SU-DHL-6 (cell line): ENCODE data around the gene USF1.
"Not testable (repeated sequence)": the region's sequence is repeated elsewhere in the genome, so short reads cannot be mapped to it uniquely, and the experiment has no call there.

ENCODE experiments used
- H2AFZ ChIP-seq: fragments of 200-600 bp; sonication (generic); 2 replicates; pipeline ENCODE4 v1.6.1; 2014; ENCODE audit warnings: low read depth, mild to moderate bottlenecking, moderate library complexity, mixed read lengths, antibody characterized with exemption, low read length; ENCODE audit not compliant: severe bottlenecking
- H3F3A ChIP-seq: fragments of 200-600 bp; shearing (Covaris generic); 2 replicates; pipeline ENCODE4 v1.6.0; 2016; ENCODE audit warnings: antibody characterized with exemption, mild to moderate bottlenecking; ENCODE audit not compliant: insufficient read depth
- H3K27ac ChIP-seq: fragments of 200-600 bp; sonication (generic); 2 replicates; pipeline ENCODE4 v1.5.1; 2016; ENCODE audit warnings: low read depth, mild to moderate bottlenecking, low read length, moderate library complexity, mixed read lengths
- H3K27me3 ChIP-seq: fragments of 200-600 bp; sonication (generic), shearing (Covaris generic); 2 replicates; pipeline ENCODE4 v1.6.0; 2014; ENCODE audit warnings: mild to moderate bottlenecking, low read length
- H3K36me3 ChIP-seq: fragments of 200-600 bp; sonication (generic); 2 replicates; pipeline ENCODE4 v1.6.1; 2014; ENCODE audit warnings: mild to moderate bottlenecking, low read length, mixed read lengths
- H3K4me2 ChIP-seq: fragments of 300-600, 200-600 bp; shearing (Covaris generic), sonication (generic); 2 replicates; pipeline ENCODE4 v1.6.0; 2014; ENCODE audit warnings: low read length, low read depth, mild to moderate bottlenecking; ENCODE audit not compliant: poor library complexity, severe bottlenecking
- H3K4me3 ChIP-seq: fragments of 200-600 bp; sonication (generic); 2 replicates; pipeline ENCODE4 v1.5.1; 2014; ENCODE audit warnings: antibody characterized with exemption, low read length, mild to moderate bottlenecking, mixed read lengths; ENCODE audit not compliant: insufficient read depth, poor library complexity, severe bottlenecking
- H3K79me2 ChIP-seq: fragments of 200-600 bp; sonication (generic); 2 replicates; pipeline ENCODE4 v1.6.1; 2014; ENCODE audit warnings: mild to moderate bottlenecking, low read length, moderate library complexity; ENCODE audit not compliant: insufficient read depth
- H3K9ac ChIP-seq: fragments of 200-600 bp; sonication (generic); 2 replicates; pipeline ENCODE4 v1.7.0; 2014; ENCODE audit warnings: mild to moderate bottlenecking, low read length
- H3K9me2 ChIP-seq: fragments of 200-600 bp; sonication (generic); replicated peaks from 2 replicates; pipeline ENCODE4 v1.6.1; 2014; ENCODE audit warnings: low read length; ENCODE audit not compliant: insufficient read depth
- H3K9me3 ChIP-seq: fragments of 200-600 bp; sonication (generic); 2 replicates; pipeline ENCODE4 v1.6.1; 2014; ENCODE audit warnings: low read length, mixed read lengths; ENCODE audit not compliant: insufficient read depth
- H4K20me1 ChIP-seq: fragments of 200-600 bp; sonication (generic); 2 replicates; pipeline ENCODE4 v1.6.1; 2014; ENCODE audit warnings: low read depth, mild to moderate bottlenecking, antibody characterized with exemption, low read length, moderate library complexity, mixed read lengths
- CTCF ChIP-seq: fragments of 200-600 bp; sonication (generic); IDR thresholded peaks from one replicate; pipeline ENCODE4 v1.5.1; 2017; ENCODE audit warnings: antibody characterized with exemption, mild to moderate bottlenecking, low read length, moderate library complexity; ENCODE audit not compliant: insufficient read depth, poor library complexity, severe bottlenecking
- EZH2phosphoT487 ChIP-seq: fragments of 200-600 bp; sonication (generic), shearing (Covaris generic); conservative IDR thresholded peaks from 2 replicates; pipeline ENCODE4 v1.6.1; 2018; ENCODE audit warnings: mild to moderate bottlenecking, antibody characterized with exemption, low read length, moderate library complexity, mixed read lengths

The USF1 gene

GRCh38 chr1:160997323-160998038, 48.3 kb downstream of the USF1 start:
- H3K9me3 ChIP-seq = no peaks in the 10 kb centered on the region
- no peak overlapping the region for H3K9ac ChIP-seq
- H3K4me3 ChIP-seq = no peak overlapping the region
- H3K36me3 ChIP-seq = no peaks in the 10 kb centered on the region
- H2AFZ ChIP-seq = no peak overlapping the region
- no peaks in the 10 kb centered on the region for H3K27me3 ChIP-seq
- H3K27ac ChIP-seq = no peak overlapping the region
- H3K4me2 ChIP-seq = no peak overlapping the region
- H3K79me2 ChIP-seq = no peaks in the 10 kb centered on the region
- no peak for TF ChIP-seq EZH2phosphoT487
- no peak for TF ChIP-seq CTCF
- no peaks in the 10 kb centered on the region for H4K20me1 ChIP-seq
- no peaks in the 10 kb centered on the region for H3F3A ChIP-seq
- no peaks in the 10 kb centered on the region for H3K9me2 ChIP-seq

- H3K36me3 ChIP-seq = no peaks in the 10 kb centered on the region
- no peak overlapping the region for H3K9ac ChIP-seq
- no peak for TF ChIP-seq EZH2phosphoT487
- TF ChIP-seq CTCF = no peak
These were observed 49.6 kb downstream of the USF1 start for GRCh38 chr1:160996178-160996577.

GRCh38 chr1:160993544-160994193, 52.1 kb downstream of the USF1 start:
- Histone ChIP-seq H4K20me1 (no peaks in the 10 kb centered on the region), H2AFZ (no peak overlapping the region), H3K4me2 (no peak overlapping the region), H3K36me3 (no peaks in the 10 kb centered on the region), H3K4me3 (no peak overlapping the region), H3K9me2 (no peaks in the 10 kb centered on the region), H3K27ac (no peak overlapping the region), H3K79me2 (no peaks in the 10 kb centered on the region), H3K9ac (no peak overlapping the region), H3K9me3 (no peaks in the 10 kb centered on the region), H3K27me3 (no peaks in the 10 kb centered on the region), H3F3A (no peaks in the 10 kb centered on the region)
- TF ChIP-seq EZH2phosphoT487 (no peak), CTCF (peak; percentile 11)

More at GRCh38 chr1:160996178-160996577, 49.6 kb downstream of the USF1 start:
- no peaks in the 10 kb centered on the region for H3K9me2 ChIP-seq
- no peaks in the 10 kb centered on the region for H3K79me2 ChIP-seq
- no peaks in the 10 kb centered on the region for H3F3A ChIP-seq
- H3K9me3 ChIP-seq = no peaks in the 10 kb centered on the region
- H3K27ac ChIP-seq = no peak overlapping the region
- no peaks in the 10 kb centered on the region for H3K27me3 ChIP-seq
- no peaks in the 10 kb centered on the region for H4K20me1 ChIP-seq
- H3K4me2 ChIP-seq = no peak overlapping the region
- H3K4me3 ChIP-seq = no peak overlapping the region
- no peak overlapping the region for H2AFZ ChIP-seq

- H2AFZ ChIP-seq, H3K4me3 ChIP-seq, H4K20me1 ChIP-seq, H3K36me3 ChIP-seq, H3K79me2 ChIP-seq, H3F3A ChIP-seq, H3K9ac ChIP-seq, H3K4me2 ChIP-seq, H3K27me3 ChIP-seq, H3K27ac ChIP-seq, H3K9me2 ChIP-seq, H3K9me3 ChIP-seq: not testable (repeated sequence)
These were observed 53.7 kb downstream of the USF1 start for GRCh38 chr1:160992036-160992435.
